Mucosa of descending colon (tissue), 3 donors: ENCODE results near the gene RBBP5. TPM values are rescaled to one million over a fixed set of nuclear protein-coding genes. Genes with fewer than 3 reads are reported as not detected.
A peak's percentile ranks its signal among the peaks of the same experiment; 100 is the strongest.

Source experiments
- ATAC-seq: fragments of 200-7000 bp; cut with Tn5 transposase; one replicate; pipeline ENCODE4 v1.9.1; 2020; ENCODE audit warnings: mild to moderate bottlenecking, moderate library complexity
- DNase-seq, 3 donors: peaks; one replicate each; pipeline ENCODE4 v3.0.0-alpha.2; 2020
- H3K36me3 ChIP-seq: fragments of 200-600 bp; one replicate; pipeline ENCODE4 v1.8.0; 2021; ENCODE audit warnings: low read depth, mild to moderate bottlenecking
- H3K4me1 ChIP-seq: fragments of 200-600 bp; one replicate; pipeline ENCODE4 v1.8.0; 2021; ENCODE audit warnings: low read depth, mild to moderate bottlenecking
- H3K4me3 ChIP-seq: fragments of 200-600 bp; one replicate; pipeline ENCODE4 v1.8.0; 2021; ENCODE audit warnings: mild to moderate bottlenecking
- H3K9me3 ChIP-seq: fragments of 200-600 bp; one replicate; pipeline ENCODE4 v1.8.0; 2021; ENCODE audit warnings: mild to moderate bottlenecking
- intact Hi-C, 2 donors: fragments of 100-400 bp; cut with DNase I in 1 of 2; cut with micrococcal nuclease in 1 of 2; formaldehyde crosslinking; loops; one replicate each; pipeline versions ENCODE4 v1.11.0 to v1.11.1; 2022; cut with DNase I, micrococcal nuclease
- total RNA-seq, 3 donors: library from RNA; stranded (reverse); fragmentation: NEBNext Ultra II Directional in 2 of 3; extraction: Animal tissue kit (Norgen Biotek cat#: 25700) in 2 of 3; gene quantifications; one replicate each; pipeline versions ENCODE4 v1.2.1 to v1.2.4, GENCODE V29; 2021 to 2023
- TF ChIP-seq, protein P1 (sequence below): fragments of 200-600 bp; IDR thresholded peaks from one replicate; pipeline ENCODE4 v1.8.0; 2022; ENCODE audit warnings: antibody characterized with exemption, mild to moderate bottlenecking
- donor health status: DM: no; HTN: no; CAD: no; lungs with moderate emphysema.
- donor health status: DM: no; HTN: no; CAD: no.
- donor health status: DM: no; HTN: yes; CAD: no.

Gene RBBP5
- total RNA-seq, 3 donors from 2014 or later, result 14.7 to 20.5 (median 14.7) TPM

DNA sequence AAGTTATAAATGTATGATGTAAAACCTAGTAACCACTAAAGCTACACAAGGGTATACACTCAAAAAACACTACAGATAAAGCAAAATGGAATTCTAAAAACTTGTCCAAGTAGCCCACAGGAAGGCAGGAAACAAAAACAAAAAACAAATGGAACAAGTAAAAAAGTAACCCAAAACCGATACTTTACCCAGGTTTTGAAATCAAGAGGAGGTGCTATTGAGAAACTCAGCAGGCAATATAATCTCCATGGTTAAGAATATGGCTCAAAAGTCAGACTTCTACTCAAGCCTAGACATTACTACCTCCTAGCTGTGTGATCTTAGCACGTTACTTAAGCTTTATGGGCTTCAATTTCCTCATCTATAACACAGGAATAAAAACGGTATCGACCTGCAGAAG is 13.3 kb downstream of the RBBP5 start:
- TF ChIP-seq, protein P1, sequence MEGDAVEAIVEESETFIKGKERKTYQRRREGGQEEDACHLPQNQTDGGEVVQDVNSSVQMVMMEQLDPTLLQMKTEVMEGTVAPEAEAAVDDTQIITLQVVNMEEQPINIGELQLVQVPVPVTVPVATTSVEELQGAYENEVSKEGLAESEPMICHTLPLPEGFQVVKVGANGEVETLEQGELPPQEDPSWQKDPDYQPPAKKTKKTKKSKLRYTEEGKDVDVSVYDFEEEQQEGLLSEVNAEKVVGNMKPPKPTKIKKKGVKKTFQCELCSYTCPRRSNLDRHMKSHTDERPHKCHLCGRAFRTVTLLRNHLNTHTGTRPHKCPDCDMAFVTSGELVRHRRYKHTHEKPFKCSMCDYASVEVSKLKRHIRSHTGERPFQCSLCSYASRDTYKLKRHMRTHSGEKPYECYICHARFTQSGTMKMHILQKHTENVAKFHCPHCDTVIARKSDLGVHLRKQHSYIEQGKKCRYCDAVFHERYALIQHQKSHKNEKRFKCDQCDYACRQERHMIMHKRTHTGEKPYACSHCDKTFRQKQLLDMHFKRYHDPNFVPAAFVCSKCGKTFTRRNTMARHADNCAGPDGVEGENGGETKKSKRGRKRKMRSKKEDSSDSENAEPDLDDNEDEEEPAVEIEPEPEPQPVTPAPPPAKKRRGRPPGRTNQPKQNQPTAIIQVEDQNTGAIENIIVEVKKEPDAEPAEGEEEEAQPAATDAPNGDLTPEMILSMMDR, result no peak
- H3K4me3 ChIP-seq, result no peak overlapping the region
- intact Hi-C loops, result no loop called here
- H3K36me3 ChIP-seq, result peaks cover 4% of the 10 kb centered on the region
- no peaks in the 10 kb centered on the region for H3K4me1 ChIP-seq
- no peak for DNase-seq
- no peaks in the 10 kb centered on the region for H3K9me3 ChIP-seq
- ATAC-seq, result no peak

DNA sequence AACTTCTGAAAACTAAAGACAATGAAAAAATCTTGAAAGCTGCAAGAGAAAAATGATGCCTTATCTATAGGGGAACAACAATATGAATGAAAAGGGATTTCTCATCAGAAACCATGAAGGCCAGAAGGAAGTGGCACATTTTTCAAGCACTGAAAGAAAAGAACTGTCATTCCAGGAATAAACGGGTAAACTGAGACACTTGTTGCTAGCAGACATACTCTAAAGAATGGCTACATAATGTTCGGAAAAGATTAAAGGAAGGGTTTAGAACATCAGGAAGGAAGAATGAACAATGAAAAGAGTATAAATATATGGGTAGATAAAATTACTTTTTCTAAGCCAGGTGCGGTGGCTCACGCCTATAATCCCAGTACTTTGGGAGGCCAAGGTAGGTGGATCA is 14.5 kb downstream of the RBBP5 start:
- ATAC-seq, result no peak
- no peak for DNase-seq
- H3K9me3 ChIP-seq, result no peaks in the 10 kb centered on the region
- TF ChIP-seq, protein P1, result no peak
- H3K4me1 ChIP-seq, result no peaks in the 10 kb centered on the region
- intact Hi-C loops, result no loop called here
- peaks cover 6% of the 10 kb centered on the region for H3K36me3 ChIP-seq
- no peak overlapping the region for H3K4me3 ChIP-seq

DNA sequence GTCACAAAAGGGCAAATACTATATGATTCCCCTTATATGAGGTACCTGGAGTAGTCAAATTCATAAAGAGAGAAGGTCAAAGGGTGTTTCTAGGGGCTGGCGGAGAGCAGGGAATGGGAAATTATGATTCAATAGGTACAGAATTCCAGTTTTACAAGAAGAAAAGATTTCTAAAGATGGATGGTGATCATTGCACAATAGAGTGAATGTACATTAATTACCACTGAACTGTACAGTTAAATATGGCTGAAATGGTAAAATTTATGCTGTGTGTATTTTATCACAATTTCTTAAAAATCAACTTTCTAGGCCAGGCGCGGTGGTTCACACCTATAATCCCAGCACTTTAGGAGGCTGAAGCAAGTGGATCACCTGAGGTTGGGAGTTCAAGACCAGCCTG is 19.4 kb downstream of the RBBP5 start:
- Histone ChIP-seq H3K9me3 (no peaks in the 10 kb centered on the region), H3K4me3 (no peak overlapping the region), H3K4me1 (no peaks in the 10 kb centered on the region), H3K36me3 (peaks cover 6% of the 10 kb centered on the region)
- no peak for ATAC-seq
- intact Hi-C loops, result no loop called here
- TF ChIP-seq, protein P1, result no peak
- no peak for DNase-seq

DNA sequence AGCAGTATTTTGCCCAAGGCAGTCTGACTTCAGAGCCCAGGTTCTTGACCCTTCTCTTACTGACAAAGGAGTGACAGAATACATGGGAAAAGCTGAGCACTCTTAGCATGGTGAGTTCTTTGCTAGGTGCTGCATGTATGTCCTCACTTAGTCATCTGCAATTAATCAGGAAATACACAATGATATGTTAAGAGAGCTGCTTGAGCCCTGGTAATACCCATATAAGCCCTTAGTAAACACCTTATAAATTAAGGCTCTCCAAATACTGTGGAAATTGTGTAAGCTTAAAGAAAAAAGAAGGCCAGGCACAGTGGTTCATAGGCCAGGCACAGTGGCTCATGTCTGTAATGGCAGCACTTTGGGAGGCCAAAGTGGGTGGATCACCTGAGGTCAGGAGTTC is 23.5 kb downstream of the RBBP5 start:
- Histone ChIP-seq H3K36me3 (no peaks in the 10 kb centered on the region), H3K4me1 (no peaks in the 10 kb centered on the region), H3K9me3 (no peaks in the 10 kb centered on the region), H3K4me3 (no peak overlapping the region)
- intact Hi-C loops, result no loop called here
- TF ChIP-seq, protein P1, result no peak
- no peak for ATAC-seq
- no peak for DNase-seq

DNA sequence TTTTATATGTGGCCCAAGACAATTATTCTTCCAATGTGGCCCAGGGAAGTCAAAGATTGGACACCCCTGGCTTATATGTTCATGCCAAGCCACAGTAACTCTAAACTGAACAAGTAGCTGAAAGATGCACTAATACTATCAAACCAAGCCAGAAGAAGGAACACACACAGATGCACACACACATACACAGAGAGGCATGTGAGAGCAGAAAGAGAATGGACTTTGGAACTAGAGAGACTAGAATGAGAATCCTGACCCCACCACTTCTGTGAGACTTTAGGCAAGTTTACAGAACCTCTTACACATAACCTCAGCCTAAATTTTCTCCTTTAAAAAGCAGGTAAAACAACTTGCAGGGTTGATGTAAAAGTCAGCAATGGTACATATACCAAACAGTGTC is 26.4 kb downstream of the RBBP5 start:
- intact Hi-C loops, result no loop called here
- Histone ChIP-seq H3K36me3 (no peaks in the 10 kb centered on the region), H3K4me3 (no peak overlapping the region), H3K4me1 (no peaks in the 10 kb centered on the region), H3K9me3 (no peaks in the 10 kb centered on the region)
- ATAC-seq, result no peak
- TF ChIP-seq, protein P1, result no peak
- no peak for DNase-seq

DNA sequence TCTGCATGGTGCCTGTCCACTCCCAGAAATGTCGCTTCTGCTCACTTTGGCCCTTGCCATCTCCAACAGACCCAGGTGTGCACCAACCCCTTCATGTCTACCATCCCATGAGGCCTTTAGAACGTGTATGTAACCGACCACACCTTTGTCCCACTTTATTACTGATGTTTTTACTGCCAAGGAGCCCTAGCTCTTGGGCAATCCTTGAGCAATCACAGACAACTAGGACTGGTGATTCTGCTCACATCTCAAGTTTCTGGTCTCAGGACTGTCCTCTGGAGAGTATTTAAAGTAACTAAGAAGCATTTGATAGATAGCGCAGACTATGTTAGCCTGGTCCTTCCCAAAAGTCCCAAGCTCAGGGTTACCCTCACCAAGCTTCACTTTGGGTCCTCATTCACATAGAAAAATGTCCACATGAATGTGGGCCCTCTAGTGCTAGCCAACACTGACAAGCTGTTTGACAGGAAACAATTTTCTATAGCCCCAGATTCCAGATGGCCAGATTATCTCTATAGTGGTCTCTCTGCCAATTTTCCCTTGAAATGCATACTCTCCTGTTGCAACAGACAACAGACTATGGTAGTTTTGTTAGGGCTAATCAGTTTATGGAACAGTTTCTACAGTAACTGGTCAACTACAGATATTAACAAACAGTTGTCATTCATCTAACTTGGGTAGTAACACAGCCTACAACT is 30.6 kb downstream of the RBBP5 start:
- ATAC-seq, result peak; percentile 55
- DNase-seq, result no peak
- Histone ChIP-seq H3K36me3 (no peaks in the 10 kb centered on the region), H3K4me3 (no peak overlapping the region), H3K4me1 (no peaks in the 10 kb centered on the region), H3K9me3 (no peaks in the 10 kb centered on the region)
- TF ChIP-seq, protein P1, result no peak
- intact Hi-C loops, result no loop called here
